ENCODE data around the gene SP1. TPM values are rescaled to one million over a fixed set of nuclear protein-coding genes. Genes with fewer than 3 reads are reported as not detected.

The SP1 gene
- total and polyA plus RNA-seq, 2 experiments from 2014 or later, result 11.1 to 68.4 TPM

DNA sequence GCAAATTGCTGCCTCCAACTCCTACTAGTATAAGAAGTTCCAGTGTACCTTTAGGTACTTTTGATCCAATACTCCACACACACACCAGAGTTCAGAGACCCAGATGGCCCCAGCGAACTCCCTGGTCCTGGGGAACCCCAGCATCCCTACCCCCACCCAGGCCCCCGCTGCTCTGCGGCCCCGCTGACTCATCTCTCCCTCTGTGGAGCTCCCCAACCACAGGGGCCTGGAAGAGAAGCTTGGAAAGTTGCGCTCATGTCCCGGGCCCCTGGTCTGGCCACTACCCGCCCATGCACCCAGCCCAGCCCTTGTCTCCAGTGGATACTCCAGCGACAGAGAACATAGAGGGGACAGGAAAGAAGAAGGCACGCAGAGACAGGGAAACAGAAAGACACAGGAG, 39.6 kb upstream of the SP1 start:
- Histone ChIP-seq H3F3A (replicated peaks; ENCODE audit: low read depth) (0 out of 2 replicates have a peak, but pooled peaks cover 4% of the 10 kb centered on the region), H3K4me2 (no peak overlapping the region), H3K27me3 (ENCODE audit: insufficient read depth) (peaks cover 52% of the 10 kb centered on the region), H2AFZ (no peak overlapping the region), H3K27ac (ENCODE audit: low read depth) (no peak overlapping the region), H4K20me1 (replicated peaks; ENCODE audit: insufficient read depth) (no peaks in the 10 kb centered on the region), H3K4me1 (ENCODE audit: insufficient read depth) (peaks cover 34% of the 10 kb centered on the region), H3K79me2 (replicated peaks; ENCODE audit: insufficient read depth) (no peaks in the 10 kb centered on the region), H3K36me3 (ENCODE audit: insufficient read depth) (no peaks in the 10 kb centered on the region), H3K4me3 (no peak overlapping the region), H3K9me2 (ENCODE audit: insufficient read depth) (no peaks in the 10 kb centered on the region)
- DNase-seq (ENCODE audit: low spot score) (no peak), ATAC-seq (no peak)
- Mint-ChIP-seq H3K36me3 (ENCODE audit: low read depth) (no peaks in the 10 kb centered on the region), H3K27me3 (ENCODE audit: insufficient read depth, low read depth, poor library complexity) (peaks cover 21% of the 10 kb centered on the region), H3K9me3 (no peaks in the 10 kb centered on the region), H3K27ac (no peak overlapping the region), H3K4me3 (no peak overlapping the region), H3K4me1 (peaks cover 21% of the 10 kb centered on the region)
- TF ChIP-seq EZH2phosphoT487 (IDR thresholded peaks at IDR 0.05; ENCODE audit: unreplicated experiment), result no peak
- TF ChIP-seq NANOG (IDR thresholded peaks at IDR 0.05; ENCODE audit: borderline replicate concordance), result no peak
- TF ChIP-seq, protein P1, sequence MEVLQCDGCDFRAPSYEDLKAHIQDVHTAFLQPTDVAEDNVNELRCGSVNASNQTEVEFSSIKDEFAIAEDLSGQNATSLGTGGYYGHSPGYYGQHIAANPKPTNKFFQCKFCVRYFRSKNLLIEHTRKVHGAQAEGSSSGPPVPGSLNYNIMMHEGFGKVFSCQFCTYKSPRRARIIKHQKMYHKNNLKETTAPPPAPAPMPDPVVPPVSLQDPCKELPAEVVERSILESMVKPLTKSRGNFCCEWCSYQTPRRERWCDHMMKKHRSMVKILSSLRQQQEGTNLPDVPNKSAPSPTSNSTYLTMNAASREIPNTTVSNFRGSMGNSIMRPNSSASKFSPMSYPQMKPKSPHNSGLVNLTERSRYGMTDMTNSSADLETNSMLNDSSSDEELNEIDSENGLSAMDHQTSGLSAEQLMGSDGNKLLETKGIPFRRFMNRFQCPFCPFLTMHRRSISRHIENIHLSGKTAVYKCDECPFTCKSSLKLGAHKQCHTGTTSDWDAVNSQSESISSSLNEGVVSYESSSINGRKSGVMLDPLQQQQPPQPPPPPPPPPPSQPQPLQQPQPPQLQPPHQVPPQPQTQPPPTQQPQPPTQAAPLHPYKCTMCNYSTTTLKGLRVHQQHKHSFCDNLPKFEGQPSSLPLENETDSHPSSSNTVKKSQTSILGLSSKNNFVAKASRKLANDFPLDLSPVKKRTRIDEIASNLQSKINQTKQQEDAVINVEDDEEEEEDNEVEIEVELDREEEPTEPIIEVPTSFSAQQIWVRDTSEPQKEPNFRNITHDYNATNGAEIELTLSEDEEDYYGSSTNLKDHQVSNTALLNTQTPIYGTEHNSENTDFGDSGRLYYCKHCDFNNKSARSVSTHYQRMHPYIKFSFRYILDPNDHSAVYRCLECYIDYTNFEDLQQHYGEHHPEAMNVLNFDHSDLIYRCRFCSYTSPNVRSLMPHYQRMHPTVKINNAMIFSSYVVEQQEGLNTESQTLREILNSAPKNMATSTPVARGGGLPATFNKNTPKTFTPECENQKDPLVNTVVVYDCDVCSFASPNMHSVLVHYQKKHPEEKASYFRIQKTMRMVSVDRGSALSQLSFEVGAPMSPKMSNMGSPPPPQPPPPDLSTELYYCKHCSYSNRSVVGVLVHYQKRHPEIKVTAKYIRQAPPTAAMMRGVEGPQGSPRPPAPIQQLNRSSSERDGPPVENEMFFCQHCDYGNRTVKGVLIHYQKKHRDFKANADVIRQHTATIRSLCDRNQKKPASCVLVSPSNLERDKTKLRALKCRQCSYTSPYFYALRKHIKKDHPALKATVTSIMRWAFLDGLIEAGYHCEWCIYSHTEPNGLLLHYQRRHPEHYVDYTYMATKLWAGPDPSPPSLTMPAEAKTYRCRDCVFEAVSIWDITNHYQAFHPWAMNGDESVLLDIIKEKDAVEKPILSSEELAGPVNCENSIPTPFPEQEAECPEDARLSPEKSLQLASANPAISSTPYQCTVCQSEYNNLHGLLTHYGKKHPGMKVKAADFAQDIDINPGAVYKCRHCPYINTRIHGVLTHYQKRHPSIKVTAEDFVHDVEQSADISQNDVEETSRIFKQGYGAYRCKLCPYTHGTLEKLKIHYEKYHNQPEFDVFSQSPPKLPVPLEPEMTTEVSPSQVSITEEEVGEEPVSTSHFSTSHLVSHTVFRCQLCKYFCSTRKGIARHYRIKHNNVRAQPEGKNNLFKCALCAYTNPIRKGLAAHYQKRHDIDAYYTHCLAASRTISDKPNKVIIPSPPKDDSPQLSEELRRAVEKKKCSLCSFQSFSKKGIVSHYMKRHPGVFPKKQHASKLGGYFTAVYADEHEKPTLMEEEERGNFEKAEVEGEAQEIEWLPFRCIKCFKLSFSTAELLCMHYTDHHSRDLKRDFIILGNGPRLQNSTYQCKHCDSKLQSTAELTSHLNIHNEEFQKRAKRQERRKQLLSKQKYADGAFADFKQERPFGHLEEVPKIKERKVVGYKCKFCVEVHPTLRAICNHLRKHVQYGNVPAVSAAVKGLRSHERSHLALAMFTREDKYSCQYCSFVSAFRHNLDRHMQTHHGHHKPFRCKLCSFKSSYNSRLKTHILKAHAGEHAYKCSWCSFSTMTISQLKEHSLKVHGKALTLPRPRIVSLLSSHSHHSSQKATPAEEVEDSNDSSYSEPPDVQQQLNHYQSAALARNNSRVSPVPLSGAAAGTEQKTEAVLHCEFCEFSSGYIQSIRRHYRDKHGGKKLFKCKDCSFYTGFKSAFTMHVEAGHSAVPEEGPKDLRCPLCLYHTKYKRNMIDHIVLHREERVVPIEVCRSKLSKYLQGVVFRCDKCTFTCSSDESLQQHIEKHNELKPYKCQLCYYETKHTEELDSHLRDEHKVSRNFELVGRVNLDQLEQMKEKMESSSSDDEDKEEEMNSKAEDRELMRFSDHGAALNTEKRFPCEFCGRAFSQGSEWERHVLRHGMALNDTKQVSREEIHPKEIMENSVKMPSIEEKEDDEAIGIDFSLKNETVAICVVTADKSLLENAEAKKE (CRISPR knock-in tag; IDR thresholded peaks at IDR 0.05), result no peak
- TF ChIP-seq ZNF331 (CRISPR knock-in tag; IDR thresholded peaks at IDR 0.05; ENCODE audit: low read depth), result no peak
- TF ChIP-seq, protein P2, sequence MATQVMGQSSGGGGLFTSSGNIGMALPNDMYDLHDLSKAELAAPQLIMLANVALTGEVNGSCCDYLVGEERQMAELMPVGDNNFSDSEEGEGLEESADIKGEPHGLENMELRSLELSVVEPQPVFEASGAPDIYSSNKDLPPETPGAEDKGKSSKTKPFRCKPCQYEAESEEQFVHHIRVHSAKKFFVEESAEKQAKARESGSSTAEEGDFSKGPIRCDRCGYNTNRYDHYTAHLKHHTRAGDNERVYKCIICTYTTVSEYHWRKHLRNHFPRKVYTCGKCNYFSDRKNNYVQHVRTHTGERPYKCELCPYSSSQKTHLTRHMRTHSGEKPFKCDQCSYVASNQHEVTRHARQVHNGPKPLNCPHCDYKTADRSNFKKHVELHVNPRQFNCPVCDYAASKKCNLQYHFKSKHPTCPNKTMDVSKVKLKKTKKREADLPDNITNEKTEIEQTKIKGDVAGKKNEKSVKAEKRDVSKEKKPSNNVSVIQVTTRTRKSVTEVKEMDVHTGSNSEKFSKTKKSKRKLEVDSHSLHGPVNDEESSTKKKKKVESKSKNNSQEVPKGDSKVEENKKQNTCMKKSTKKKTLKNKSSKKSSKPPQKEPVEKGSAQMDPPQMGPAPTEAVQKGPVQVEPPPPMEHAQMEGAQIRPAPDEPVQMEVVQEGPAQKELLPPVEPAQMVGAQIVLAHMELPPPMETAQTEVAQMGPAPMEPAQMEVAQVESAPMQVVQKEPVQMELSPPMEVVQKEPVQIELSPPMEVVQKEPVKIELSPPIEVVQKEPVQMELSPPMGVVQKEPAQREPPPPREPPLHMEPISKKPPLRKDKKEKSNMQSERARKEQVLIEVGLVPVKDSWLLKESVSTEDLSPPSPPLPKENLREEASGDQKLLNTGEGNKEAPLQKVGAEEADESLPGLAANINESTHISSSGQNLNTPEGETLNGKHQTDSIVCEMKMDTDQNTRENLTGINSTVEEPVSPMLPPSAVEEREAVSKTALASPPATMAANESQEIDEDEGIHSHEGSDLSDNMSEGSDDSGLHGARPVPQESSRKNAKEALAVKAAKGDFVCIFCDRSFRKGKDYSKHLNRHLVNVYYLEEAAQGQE (IDR thresholded peaks at IDR 0.05; ENCODE audit: unreplicated experiment), result no peak
- no peak for TF ChIP-seq CREB1 (CRISPR knock-in tag; IDR thresholded peaks at IDR 0.05; ENCODE audit: low read depth)
- TF ChIP-seq, protein P3, sequence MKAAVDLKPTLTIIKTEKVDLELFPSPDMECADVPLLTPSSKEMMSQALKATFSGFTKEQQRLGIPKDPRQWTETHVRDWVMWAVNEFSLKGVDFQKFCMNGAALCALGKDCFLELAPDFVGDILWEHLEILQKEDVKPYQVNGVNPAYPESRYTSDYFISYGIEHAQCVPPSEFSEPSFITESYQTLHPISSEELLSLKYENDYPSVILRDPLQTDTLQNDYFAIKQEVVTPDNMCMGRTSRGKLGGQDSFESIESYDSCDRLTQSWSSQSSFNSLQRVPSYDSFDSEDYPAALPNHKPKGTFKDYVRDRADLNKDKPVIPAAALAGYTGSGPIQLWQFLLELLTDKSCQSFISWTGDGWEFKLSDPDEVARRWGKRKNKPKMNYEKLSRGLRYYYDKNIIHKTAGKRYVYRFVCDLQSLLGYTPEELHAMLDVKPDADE (IDR thresholded peaks at IDR 0.05), result no peak
- TF ChIP-seq POLR2AphosphoS5 (IDR thresholded peaks at IDR 0.05; ENCODE audit: low read depth), result no peak
- no peak for TF ChIP-seq STAT1 (IDR thresholded peaks at IDR 0.05; ENCODE audit: unreplicated experiment)
- no peak for TF ChIP-seq EZH2 (IDR thresholded peaks at IDR 0.05; ENCODE audit: low read depth, unreplicated experiment)
- no peak for TF ChIP-seq JUNB (IDR thresholded peaks at IDR 0.05; ENCODE audit: unreplicated experiment)
- TF ChIP-seq ZNF114 (CRISPR knock-in tag; IDR thresholded peaks at IDR 0.05), result no peak
- TF ChIP-seq, protein P4, sequence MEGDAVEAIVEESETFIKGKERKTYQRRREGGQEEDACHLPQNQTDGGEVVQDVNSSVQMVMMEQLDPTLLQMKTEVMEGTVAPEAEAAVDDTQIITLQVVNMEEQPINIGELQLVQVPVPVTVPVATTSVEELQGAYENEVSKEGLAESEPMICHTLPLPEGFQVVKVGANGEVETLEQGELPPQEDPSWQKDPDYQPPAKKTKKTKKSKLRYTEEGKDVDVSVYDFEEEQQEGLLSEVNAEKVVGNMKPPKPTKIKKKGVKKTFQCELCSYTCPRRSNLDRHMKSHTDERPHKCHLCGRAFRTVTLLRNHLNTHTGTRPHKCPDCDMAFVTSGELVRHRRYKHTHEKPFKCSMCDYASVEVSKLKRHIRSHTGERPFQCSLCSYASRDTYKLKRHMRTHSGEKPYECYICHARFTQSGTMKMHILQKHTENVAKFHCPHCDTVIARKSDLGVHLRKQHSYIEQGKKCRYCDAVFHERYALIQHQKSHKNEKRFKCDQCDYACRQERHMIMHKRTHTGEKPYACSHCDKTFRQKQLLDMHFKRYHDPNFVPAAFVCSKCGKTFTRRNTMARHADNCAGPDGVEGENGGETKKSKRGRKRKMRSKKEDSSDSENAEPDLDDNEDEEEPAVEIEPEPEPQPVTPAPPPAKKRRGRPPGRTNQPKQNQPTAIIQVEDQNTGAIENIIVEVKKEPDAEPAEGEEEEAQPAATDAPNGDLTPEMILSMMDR (conservative IDR thresholded peaks at IDR 0.05; ENCODE audit: low read depth in 2 of 2), result no peak

All from GM23338 (cell line).